ENCODE results near the gene VGLL4. TPM values are rescaled to one million over a fixed set of nuclear protein-coding genes. Genes with fewer than 3 reads are reported as not detected.

VGLL4 gene
- total RNA-seq, 1 donor from 2014 or later = 99.4 TPM

- H3K36me3 ChIP-seq = peaks cover 0 to 13% of the 10 kb centered on the region in 2 donors
- no peak overlapping the region for H3K4me3 ChIP-seq
- no peaks in the 10 kb centered on the region for H3K27me3 ChIP-seq
- peaks cover 77% of the 10 kb centered on the region for H3K4me1 ChIP-seq
- TF ChIP-seq POLR2AphosphoS5 (IDR thresholded peaks at IDR 0.05; ENCODE audit: insufficient read depth in 1 of 2, low read depth in 1 of 2) (no peak), CTCF (IDR thresholded peaks at IDR 0.05) (no peak), POLR2A (IDR thresholded peaks at IDR 0.05) (no peak)
- intact Hi-C loops (cut with DNase I) = no loop called here
- H3K27ac ChIP-seq = peak overlapping the region; percentile 3
- DNase-seq (ENCODE audit: extremely low spot score in 2 of 2) = peak in 1 of 2 donors; percentile 86
- no peaks in the 10 kb centered on the region for H3K9me3 ChIP-seq
Observed at GRCh38 chr3:11564577-11565001, 79.1 kb downstream of the VGLL4 start.

- Histone ChIP-seq H3K4me3 (no peak overlapping the region), H3K4me1 (peaks cover 77% of the 10 kb centered on the region), H3K9me3 (no peaks in the 10 kb centered on the region), H3K27ac (peak overlapping the region; percentile 78), H3K27me3 (no peaks in the 10 kb centered on the region), H3K36me3 (peaks cover 0 to 14% of the 10 kb centered on the region in 2 donors)
- DNase-seq (ENCODE audit: extremely low spot score in 2 of 2) = peak in 1 of 2 donors; percentile 85
- TF ChIP-seq POLR2AphosphoS5 (IDR thresholded peaks at IDR 0.05; ENCODE audit: insufficient read depth in 1 of 2, low read depth in 1 of 2) = no peak
- TF ChIP-seq POLR2A (IDR thresholded peaks at IDR 0.05) = no peak
- TF ChIP-seq CTCF (IDR thresholded peaks at IDR 0.05) = no peak
- intact Hi-C loops (cut with DNase I) = no loop called here
Observed at GRCh38 chr3:11563865-11564185, 79.9 kb downstream of the VGLL4 start.

GRCh38 chr3:11563159-11563864 is 80.4 kb downstream of the VGLL4 start:
- Histone ChIP-seq H3K4me3 (no peak overlapping the region), H3K36me3 (peaks cover 0 to 19% of the 10 kb centered on the region in 2 donors), H3K27ac (peak overlapping the region; percentile 78), H3K27me3 (no peaks in the 10 kb centered on the region), H3K9me3 (no peaks in the 10 kb centered on the region), H3K4me1 (peaks cover 77% of the 10 kb centered on the region)
- TF ChIP-seq CTCF (IDR thresholded peaks at IDR 0.05) (no peak), POLR2AphosphoS5 (IDR thresholded peaks at IDR 0.05; ENCODE audit: insufficient read depth in 1 of 2, low read depth in 1 of 2) (no peak), POLR2A (IDR thresholded peaks at IDR 0.05) (no peak)
- DNase-seq (ENCODE audit: extremely low spot score in 2 of 2) = peak in 1 of 2 donors; percentile 83
- intact Hi-C loops (cut with DNase I) = no loop called here

- peaks cover 0 to 21% of the 10 kb centered on the region in 2 donors for H3K36me3 ChIP-seq
- no peak overlapping the region for H3K4me3 ChIP-seq
- DNase-seq (ENCODE audit: extremely low spot score in 2 of 2) = peak in 1 of 2 donors; percentile 87
- no peaks in the 10 kb centered on the region for H3K27me3 ChIP-seq
- intact Hi-C loops (cut with DNase I) = no loop called here
- peaks cover 77% of the 10 kb centered on the region for H3K4me1 ChIP-seq
- H3K9me3 ChIP-seq = no peaks in the 10 kb centered on the region
- TF ChIP-seq CTCF (IDR thresholded peaks at IDR 0.05) = no peak
- no peak for TF ChIP-seq POLR2A (IDR thresholded peaks at IDR 0.05)
- TF ChIP-seq POLR2AphosphoS5 (IDR thresholded peaks at IDR 0.05; ENCODE audit: insufficient read depth in 1 of 2, low read depth in 1 of 2) = no peak
- peak overlapping the region; percentile 78 for H3K27ac ChIP-seq
Observed at GRCh38 chr3:11562277-11562881, 81.3 kb downstream of the VGLL4 start.

GRCh38 chr3:11560746-11561145 is 83.0 kb downstream of the VGLL4 start:
- no peaks in the 10 kb centered on the region for H3K9me3 ChIP-seq
- H3K27ac ChIP-seq = peak overlapping the region; percentile 78
- peaks cover 89% of the 10 kb centered on the region for H3K4me1 ChIP-seq
- TF ChIP-seq POLR2A (IDR thresholded peaks at IDR 0.05) (no peak), CTCF (IDR thresholded peaks at IDR 0.05) (no peak), POLR2AphosphoS5 (IDR thresholded peaks at IDR 0.05; ENCODE audit: insufficient read depth in 1 of 2, low read depth in 1 of 2) (no peak)
- no peaks in the 10 kb centered on the region for H3K27me3 ChIP-seq
- no peak overlapping the region for H3K4me3 ChIP-seq
- H3K36me3 ChIP-seq = peaks cover 0 to 21% of the 10 kb centered on the region in 2 donors
- intact Hi-C loops (cut with DNase I) = no loop called here
- no peak for DNase-seq (ENCODE audit: extremely low spot score in 2 of 2)
